Nephron (organoid): ENCODE measurements around the gene SLC22A14.

Experiments used
- H3K27ac Mint-ChIP-seq, 3 experiments: 2 replicates each; pipeline ENCODE4 v1.8.0; 2020; ENCODE audit warnings: mixed read lengths in 3 of 3, mild to moderate bottlenecking in 2 of 3, moderate library complexity in 1 of 3
- H3K27me3 Mint-ChIP-seq: 2 replicates; pipeline ENCODE4 v1.8.0; 2021; ENCODE audit warnings: low read depth, mild to moderate bottlenecking, moderate library complexity, mixed read lengths
- H3K36me3 Mint-ChIP-seq: 2 replicates; pipeline ENCODE4 v1.8.0; 2020; ENCODE audit warnings: low read depth, mixed read lengths
- H3K4me1 Mint-ChIP-seq: 2 replicates; pipeline ENCODE4 v1.8.0; 2020; ENCODE audit warnings: mixed read lengths
- H3K4me3 Mint-ChIP-seq, 3 experiments: 2 replicates each; pipeline ENCODE4 v1.8.0; 2020; ENCODE audit warnings: mild to moderate bottlenecking in 3 of 3, mixed read lengths in 3 of 3, moderate library complexity in 2 of 3
- H3K9me3 Mint-ChIP-seq: 2 replicates; pipeline ENCODE4 v1.8.0; 2020; ENCODE audit warnings: mixed read lengths
- CTCF ChIP-seq, 3 experiments: fragments of 200-600 bp; sonication (generic); IDR thresholded peaks; one replicate each; pipeline ENCODE4 v1.5.0; 2021; ENCODE audit warnings: antibody characterized with exemption in 3 of 3; ENCODE audit not compliant: unreplicated experiment in 3 of 3

The SLC22A14 gene

GRCh38 chr3:38247366-38248035 is 34.6 kb upstream of the SLC22A14 start:
- TF ChIP-seq CTCF (IDR thresholded peaks at IDR 0.05; ENCODE audit: unreplicated experiment in 3 of 3): no peak
- Mint-ChIP-seq H3K4me3 (no peak overlapping the region), H3K4me1 (peaks cover 8% of the 10 kb centered on the region), H3K9me3 (no peaks in the 10 kb centered on the region), H3K27me3 (no peaks in the 10 kb centered on the region), H3K36me3 (peaks cover 70% of the 10 kb centered on the region), H3K27ac (peak overlapping the region; percentile 9 to 49 (median 32))

- Mint-ChIP-seq H3K27ac (no peak overlapping the region), H3K9me3 (no peaks in the 10 kb centered on the region), H3K36me3 (peaks cover 78% of the 10 kb centered on the region), H3K27me3 (no peaks in the 10 kb centered on the region), H3K4me1 (peaks cover 8% of the 10 kb centered on the region), H3K4me3 (no peak overlapping the region)
- TF ChIP-seq CTCF (IDR thresholded peaks at IDR 0.05; ENCODE audit: unreplicated experiment in 3 of 3): no peak
Observed at GRCh38 chr3:38250198-38250597, 31.9 kb upstream of the SLC22A14 start.

GRCh38 chr3:38251197-38251596 is 30.9 kb upstream of the SLC22A14 start:
- TF ChIP-seq CTCF (IDR thresholded peaks at IDR 0.05; ENCODE audit: unreplicated experiment in 3 of 3): no peak
- H3K4me3 Mint-ChIP-seq: no peak overlapping the region

GRCh38 chr3:38253704-38254103 is 28.4 kb upstream of the SLC22A14 start:
- no peak overlapping the region for H3K4me3 Mint-ChIP-seq
- H3K27me3 Mint-ChIP-seq: no peaks in the 10 kb centered on the region
- H3K36me3 Mint-ChIP-seq: peaks cover 60% of the 10 kb centered on the region
- no peaks in the 10 kb centered on the region for H3K9me3 Mint-ChIP-seq
- no peak for TF ChIP-seq CTCF (IDR thresholded peaks at IDR 0.05; ENCODE audit: unreplicated experiment in 3 of 3)
- H3K27ac Mint-ChIP-seq: no peak overlapping the region
- H3K4me1 Mint-ChIP-seq: no peaks in the 10 kb centered on the region

More at GRCh38 chr3:38251197-38251596, 30.9 kb upstream of the SLC22A14 start:
- peaks cover 8% of the 10 kb centered on the region for H3K4me1 Mint-ChIP-seq
- no peaks in the 10 kb centered on the region for H3K27me3 Mint-ChIP-seq
- no peak overlapping the region for H3K27ac Mint-ChIP-seq
- peaks cover 77% of the 10 kb centered on the region for H3K36me3 Mint-ChIP-seq
- H3K9me3 Mint-ChIP-seq: no peaks in the 10 kb centered on the region

GRCh38 chr3:38254872-38255271 is 27.2 kb upstream of the SLC22A14 start:
- no peaks in the 10 kb centered on the region for H3K4me1 Mint-ChIP-seq
- no peaks in the 10 kb centered on the region for H3K27me3 Mint-ChIP-seq
- H3K4me3 Mint-ChIP-seq: no peak overlapping the region
- H3K27ac Mint-ChIP-seq: no peak overlapping the region
- no peak for TF ChIP-seq CTCF (IDR thresholded peaks at IDR 0.05; ENCODE audit: unreplicated experiment in 3 of 3)
- no peaks in the 10 kb centered on the region for H3K9me3 Mint-ChIP-seq
- H3K36me3 Mint-ChIP-seq: peaks cover 50% of the 10 kb centered on the region

- Mint-ChIP-seq H3K4me1 (no peaks in the 10 kb centered on the region), H3K36me3 (peaks cover 54% of the 10 kb centered on the region), H3K9me3 (no peaks in the 10 kb centered on the region), H3K27ac (no peak overlapping the region), H3K4me3 (no peak overlapping the region), H3K27me3 (no peaks in the 10 kb centered on the region)
- TF ChIP-seq CTCF (IDR thresholded peaks at IDR 0.05; ENCODE audit: unreplicated experiment in 3 of 3): no peak
Observed at GRCh38 chr3:38255627-38256026, 26.5 kb upstream of the SLC22A14 start.
